C4-2B (cell line): Measurements from ENCODE around the gene RIOK1.

Source experiments
- H3K27ac ChIP-seq: fragments of 450-650 bp; 2 replicates; pipeline ENCODE4 v1.5.1; 2017
- CTCF ChIP-seq: fragments of 450-650 bp; conservative IDR thresholded peaks from 2 replicates; pipeline ENCODE4 v1.5.1; 2017; ENCODE audit warnings: mild to moderate bottlenecking
- ZFX ChIP-seq: fragments of 450-650 bp; IDR thresholded peaks from 2 replicates; pipeline ENCODE4 v1.6.1; 2017

Gene RIOK1

DNA sequence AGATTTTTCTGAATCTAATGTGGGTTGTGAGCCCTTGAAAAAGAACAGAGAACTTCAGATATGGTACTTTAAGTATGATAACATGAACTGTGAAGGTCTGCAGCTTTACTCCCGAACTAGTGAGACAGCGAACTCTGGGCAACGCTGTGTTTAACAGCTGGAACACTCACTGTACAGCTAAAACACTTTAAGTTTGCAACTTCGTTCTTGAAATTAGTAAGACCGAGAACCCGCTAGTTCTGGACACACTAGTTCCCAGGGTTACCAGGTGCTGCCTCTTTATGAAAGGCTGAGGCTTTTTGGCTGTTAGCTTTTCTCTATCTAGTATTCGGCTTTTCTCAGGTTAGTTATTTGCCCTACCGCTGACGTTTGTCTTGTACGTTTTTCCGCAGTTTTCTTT lies 52.9 kb downstream of the RIOK1 start:
- H3K27ac ChIP-seq = no peak overlapping the region
- TF ChIP-seq ZFX (no peak), CTCF (no peak)

GRCh38 chr6:7445101-7445500 lies 55.5 kb downstream of the RIOK1 start:
- H3K27ac ChIP-seq = no peak overlapping the region
- TF ChIP-seq CTCF (no peak), ZFX (no peak)

GRCh38 chr6:7445885-7446461 lies 56.4 kb downstream of the RIOK1 start:
- TF ChIP-seq CTCF (no peak), ZFX (no peak)
- H3K27ac ChIP-seq = no peak overlapping the region

GRCh38 chr6:7446619-7447325 lies 57.2 kb downstream of the RIOK1 start:
- no peak for TF ChIP-seq CTCF
- no peak for TF ChIP-seq ZFX
- no peak overlapping the region for H3K27ac ChIP-seq

- H3K27ac ChIP-seq = no peak overlapping the region
- TF ChIP-seq ZFX = no peak
Measured at GRCh38 chr6:7448232-7448631, 58.6 kb downstream of the RIOK1 start.

GRCh38 chr6:7449018-7449417 lies 59.4 kb downstream of the RIOK1 start:
- TF ChIP-seq CTCF = no peak
- no peak for TF ChIP-seq ZFX
- H3K27ac ChIP-seq = no peak overlapping the region

DNA sequence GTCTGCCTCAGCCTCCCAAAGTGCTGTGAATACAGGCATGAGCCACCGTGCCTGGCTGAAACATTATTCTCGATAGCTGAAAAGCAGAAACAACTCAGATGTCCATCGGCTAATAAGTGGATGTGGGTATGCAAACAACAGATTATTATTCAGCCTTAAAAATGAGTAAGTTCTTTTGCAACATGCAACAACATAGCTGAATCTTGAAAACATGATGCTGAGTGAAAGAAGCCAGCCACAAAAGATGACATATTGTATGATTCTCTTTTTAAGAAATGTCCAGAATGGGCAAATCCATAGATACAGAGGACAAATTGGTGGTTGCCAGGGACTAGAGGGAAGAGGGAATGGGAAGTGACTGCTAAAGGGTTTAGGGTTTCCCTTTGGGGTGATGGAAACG lies 61.7 kb downstream of the RIOK1 start:
- H3K27ac ChIP-seq = no peak overlapping the region
- TF ChIP-seq CTCF = no peak
- no peak for TF ChIP-seq ZFX

DNA sequence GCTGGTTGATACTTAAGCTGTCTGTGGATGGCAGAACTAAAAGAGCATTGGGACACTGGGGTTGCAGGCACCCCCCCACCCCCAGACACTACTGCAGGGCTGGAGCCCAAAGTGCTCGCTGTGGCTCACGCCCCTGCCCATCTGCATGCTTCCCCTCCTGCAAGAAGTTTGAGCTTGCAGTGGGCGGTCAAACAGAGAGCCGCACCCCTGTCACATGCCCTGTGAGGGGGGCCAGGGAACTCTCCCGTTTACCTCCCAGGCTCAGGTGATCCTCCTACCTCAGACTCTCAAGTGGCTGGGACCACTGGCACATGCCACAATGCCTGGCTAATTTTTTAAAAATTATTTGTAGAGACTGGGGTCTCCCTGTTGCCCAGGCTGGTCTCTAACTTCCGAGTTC lies 63.3 kb downstream of the RIOK1 start:
- H3K27ac ChIP-seq = no peak overlapping the region
- TF ChIP-seq ZFX (no peak), CTCF (no peak)
